Right ventricle myocardium superior (tissue), 1 donor: ENCODE measurements around the gene COL25A1. TPM values are rescaled to one million over a fixed set of nuclear protein-coding genes. Genes with fewer than 3 reads are reported as not detected.
"Not testable (repeated sequence)": the region's sequence is repeated elsewhere in the genome, so short reads cannot be mapped to it uniquely, and the experiment has no call there.

ENCODE experiments used
- ATAC-seq: fragments of 200-7000 bp; cut with Tn5 transposase; one replicate; pipeline ENCODE4 v1.9.1; 2020; ENCODE audit warnings: mild to moderate bottlenecking; ENCODE audit not compliant: poor library complexity
- DNase-seq: peaks from one replicate; pipeline ENCODE4 v3.0.0-alpha.2; 2020
- intact Hi-C: fragments of 100-400 bp; cut with DNase I; formaldehyde crosslinking; loops from one replicate; pipeline ENCODE4 v1.11.2; 2022
- total RNA-seq: library from RNA; stranded (reverse); fragmentation: NEBNext Ultra II Directional; extraction: Animal tissue kit (Norgen Biotek cat#: 25700); gene quantifications from one replicate; pipeline ENCODE4 v1.2.1, GENCODE V29; 2021
- donor health status: DM: no; HTN: yes; CAD: no; lungs with severe emphysema.

The COL25A1 gene
- total RNA-seq, 1 donor from 2014 or later, result 0.24 TPM

- no peak for DNase-seq
- no peak for ATAC-seq
- intact Hi-C loops, result no loop called here
These were observed 148.0 kb downstream of the COL25A1 start for GRCh38 chr4:109154424-109154823.

- intact Hi-C loops, result no loop called here
- no peak for ATAC-seq
- no peak for DNase-seq
These were observed 152.6 kb downstream of the COL25A1 start for GRCh38 chr4:109149836-109150235.

- DNase-seq (no peak), ATAC-seq (no peak)
- intact Hi-C loops, result no loop called here
These were observed 153.8 kb downstream of the COL25A1 start for GRCh38 chr4:109148577-109149075.

- intact Hi-C loops, result no loop called here
- DNase-seq (no peak), ATAC-seq (no peak)
These were observed 155.3 kb downstream of the COL25A1 start for GRCh38 chr4:109147135-109147534.

- DNase-seq (no peak), ATAC-seq (no peak)
- intact Hi-C loops, result no loop called here
These were observed 156.0 kb downstream of the COL25A1 start for GRCh38 chr4:109146499-109146898.

- intact Hi-C loops, DNase-seq, ATAC-seq: not testable (repeated sequence)
These were observed 164.3 kb downstream of the COL25A1 start for GRCh38 chr4:109138125-109138524.

- intact Hi-C loops, result no loop called here
- ATAC-seq, result no peak
These were observed 167.5 kb downstream of the COL25A1 start for GRCh38 chr4:109134921-109135320.

GRCh38 chr4:109134268-109134667, 168.2 kb downstream of the COL25A1 start:
- DNase-seq (no peak), ATAC-seq (no peak)
- intact Hi-C loops, result no loop called here

More at GRCh38 chr4:109134921-109135320, 167.5 kb downstream of the COL25A1 start:
- DNase-seq, result no peak

- ATAC-seq (no peak), DNase-seq (no peak)
- intact Hi-C loops, result no loop called here
These were observed 170.9 kb downstream of the COL25A1 start for GRCh38 chr4:109131559-109131958.

GRCh38 chr4:109128589-109128988, 173.9 kb downstream of the COL25A1 start:
- intact Hi-C loops, result no loop called here
- DNase-seq, result no peak
- ATAC-seq, result no peak

GRCh38 chr4:109127866-109128265, 174.6 kb downstream of the COL25A1 start:
- no peak for ATAC-seq
- no peak for DNase-seq

GRCh38 chr4:109126856-109127255, 175.6 kb downstream of the COL25A1 start:
- ATAC-seq (no peak), DNase-seq (no peak)
- intact Hi-C loops, result no loop called here

More at GRCh38 chr4:109127866-109128265, 174.6 kb downstream of the COL25A1 start:
- intact Hi-C loops, result no loop called here

- ATAC-seq (no peak), DNase-seq (no peak)
- intact Hi-C loops, result no loop called here
These were observed 177.4 kb downstream of the COL25A1 start for GRCh38 chr4:109125084-109125483.

GRCh38 chr4:109123951-109124350, 178.5 kb downstream of the COL25A1 start:
- DNase-seq, result no peak
- no peak for ATAC-seq
- intact Hi-C loops, result no loop called here

- DNase-seq (no peak), ATAC-seq (no peak)
- intact Hi-C loops, result no loop called here
These were observed 180.9 kb downstream of the COL25A1 start for GRCh38 chr4:109121561-109121960.

- intact Hi-C loops, result no loop called here
- ATAC-seq (no peak), DNase-seq (no peak)
These were observed 182.6 kb downstream of the COL25A1 start for GRCh38 chr4:109119852-109120251.

GRCh38 chr4:109118635-109119034, 183.8 kb downstream of the COL25A1 start:
- ATAC-seq, result no peak
- intact Hi-C loops, result no loop called here
- no peak for DNase-seq

GRCh38 chr4:109114501-109114900, 188.0 kb downstream of the COL25A1 start:
- intact Hi-C loops, result no loop called here
- DNase-seq (no peak), ATAC-seq (no peak)

GRCh38 chr4:109113521-109113920, 188.9 kb downstream of the COL25A1 start:
- DNase-seq (no peak), ATAC-seq (no peak)
- intact Hi-C loops, result no loop called here

GRCh38 chr4:109111031-109111430, 191.4 kb downstream of the COL25A1 start:
- intact Hi-C loops, result no loop called here
- no peak for DNase-seq
- no peak for ATAC-seq

- intact Hi-C loops, ATAC-seq, DNase-seq: not testable (repeated sequence)
These were observed 194.2 kb downstream of the COL25A1 start for GRCh38 chr4:109108215-109108614.
